ENCODE measurements around the gene SEMA5B. TPM values are rescaled to one million over a fixed set of nuclear protein-coding genes. Genes with fewer than 3 reads are reported as not detected.

Gene SEMA5B
- total RNA-seq, 2 experiments from 2014 or later, result 0.22 TPM; not detected in 1

GRCh38 chr3:122928396-122929187 lies 99.0 kb downstream of the SEMA5B start:
- Histone ChIP-seq H3K36me3 (ENCODE audit: insufficient read depth, low read length) (no peaks in the 10 kb centered on the region), H3K27me3 (ENCODE audit: control insufficient read depth in 1 of 2, insufficient read depth in 2 of 2, low read length in 2 of 2) (peaks cover 0 to 1% of the 10 kb centered on the region in 2 experiments), H3K4me3 (ENCODE audit: low read length) (no peak overlapping the region), H3K9me3 (ENCODE audit: control insufficient read depth in 1 of 2, insufficient read depth in 1 of 2, low read length in 2 of 2) (no peaks in the 10 kb centered on the region), H3K4me1 (ENCODE audit: insufficient read depth, low read length) (no peaks in the 10 kb centered on the region), H3K27ac (ENCODE audit: low read depth in 1 of 2, low read length in 2 of 2) (no peak overlapping the region)
- TF ChIP-seq, protein P1, sequence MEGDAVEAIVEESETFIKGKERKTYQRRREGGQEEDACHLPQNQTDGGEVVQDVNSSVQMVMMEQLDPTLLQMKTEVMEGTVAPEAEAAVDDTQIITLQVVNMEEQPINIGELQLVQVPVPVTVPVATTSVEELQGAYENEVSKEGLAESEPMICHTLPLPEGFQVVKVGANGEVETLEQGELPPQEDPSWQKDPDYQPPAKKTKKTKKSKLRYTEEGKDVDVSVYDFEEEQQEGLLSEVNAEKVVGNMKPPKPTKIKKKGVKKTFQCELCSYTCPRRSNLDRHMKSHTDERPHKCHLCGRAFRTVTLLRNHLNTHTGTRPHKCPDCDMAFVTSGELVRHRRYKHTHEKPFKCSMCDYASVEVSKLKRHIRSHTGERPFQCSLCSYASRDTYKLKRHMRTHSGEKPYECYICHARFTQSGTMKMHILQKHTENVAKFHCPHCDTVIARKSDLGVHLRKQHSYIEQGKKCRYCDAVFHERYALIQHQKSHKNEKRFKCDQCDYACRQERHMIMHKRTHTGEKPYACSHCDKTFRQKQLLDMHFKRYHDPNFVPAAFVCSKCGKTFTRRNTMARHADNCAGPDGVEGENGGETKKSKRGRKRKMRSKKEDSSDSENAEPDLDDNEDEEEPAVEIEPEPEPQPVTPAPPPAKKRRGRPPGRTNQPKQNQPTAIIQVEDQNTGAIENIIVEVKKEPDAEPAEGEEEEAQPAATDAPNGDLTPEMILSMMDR (IDR thresholded peaks at IDR 0.05), result no peak
- H3K36me3 Mint-ChIP-seq (ENCODE audit: low read depth), result no peaks in the 10 kb centered on the region
- ChIA-PET POLR2A (no interaction called here), CTCF (no interaction called here)
- no peak for ATAC-seq (ENCODE audit: poor library complexity)
- DNase-seq, result no peak
- peaks cover 7% of the 10 kb centered on the region for H3K27me3 Mint-ChIP-seq
- no peak overlapping the region for H3K4me3 Mint-ChIP-seq
- intact Hi-C loops (cut with DNase I, micrococcal nuclease), result no loop called here
- H3K4me1 Mint-ChIP-seq (ENCODE audit: low read depth), result no peaks in the 10 kb centered on the region
- no peak overlapping the region for H3K27ac Mint-ChIP-seq
- H3K9me3 Mint-ChIP-seq, result no peaks in the 10 kb centered on the region

GRCh38 chr3:122927726-122928125 lies 99.8 kb downstream of the SEMA5B start:
- DNase-seq, result no peak

GRCh38 chr3:122926811-122927210 lies 100.8 kb downstream of the SEMA5B start:
- no peaks in the 10 kb centered on the region for H3K9me3 Mint-ChIP-seq
- intact Hi-C loops (cut with DNase I, micrococcal nuclease), result no loop called here
- DNase-seq (no peak), ATAC-seq (ENCODE audit: poor library complexity) (no peak)
- Histone ChIP-seq H3K27ac (ENCODE audit: low read depth in 1 of 2, low read length in 2 of 2) (no peak overlapping the region), H3K4me3 (ENCODE audit: low read length) (no peak overlapping the region), H3K9me3 (ENCODE audit: control insufficient read depth in 1 of 2, insufficient read depth in 1 of 2, low read length in 2 of 2) (no peaks in the 10 kb centered on the region), H3K4me1 (ENCODE audit: insufficient read depth, low read length) (peaks cover 6% of the 10 kb centered on the region), H3K36me3 (ENCODE audit: insufficient read depth, low read length) (no peaks in the 10 kb centered on the region), H3K27me3 (ENCODE audit: control insufficient read depth in 1 of 2, insufficient read depth in 2 of 2, low read length in 2 of 2) (peaks cover 11 to 13% of the 10 kb centered on the region in 2 experiments)
- POLR2A ChIA-PET, result no interaction called here
- H3K36me3 Mint-ChIP-seq (ENCODE audit: low read depth), result no peaks in the 10 kb centered on the region
- CTCF ChIA-PET, result no interaction called here
- no peak overlapping the region for H3K4me3 Mint-ChIP-seq
- no peaks in the 10 kb centered on the region for H3K4me1 Mint-ChIP-seq (ENCODE audit: low read depth)
- peaks cover 7% of the 10 kb centered on the region for H3K27me3 Mint-ChIP-seq
- TF ChIP-seq, protein P1 (IDR thresholded peaks at IDR 0.05), result no peak
- no peak overlapping the region for H3K27ac Mint-ChIP-seq

More at GRCh38 chr3:122927726-122928125, 99.8 kb downstream of the SEMA5B start:
- H3K4me3 ChIP-seq (ENCODE audit: low read length), result no peak overlapping the region
- H3K27me3 Mint-ChIP-seq, result peaks cover 7% of the 10 kb centered on the region
- intact Hi-C loops (cut with DNase I, micrococcal nuclease), result no loop called here
- H3K9me3 ChIP-seq (ENCODE audit: control insufficient read depth in 1 of 2, insufficient read depth in 1 of 2, low read length in 2 of 2), result no peaks in the 10 kb centered on the region
- ATAC-seq (ENCODE audit: poor library complexity), result no peak
- H3K36me3 Mint-ChIP-seq (ENCODE audit: low read depth), result no peaks in the 10 kb centered on the region
- H3K27ac Mint-ChIP-seq, result no peak overlapping the region
- POLR2A ChIA-PET, result no interaction called here
- no peaks in the 10 kb centered on the region for H3K4me1 ChIP-seq (ENCODE audit: insufficient read depth, low read length)
- no peak overlapping the region for H3K27ac ChIP-seq (ENCODE audit: low read depth in 1 of 2, low read length in 2 of 2)
- CTCF ChIA-PET, result no interaction called here
- no peaks in the 10 kb centered on the region for H3K9me3 Mint-ChIP-seq
- no peaks in the 10 kb centered on the region for H3K4me1 Mint-ChIP-seq (ENCODE audit: low read depth)
- H3K36me3 ChIP-seq (ENCODE audit: insufficient read depth, low read length), result no peaks in the 10 kb centered on the region
- TF ChIP-seq, protein P1 (IDR thresholded peaks at IDR 0.05), result no peak
- H3K4me3 Mint-ChIP-seq, result no peak overlapping the region
- peaks cover 7 to 8% of the 10 kb centered on the region in 2 experiments for H3K27me3 ChIP-seq (ENCODE audit: control insufficient read depth in 1 of 2, insufficient read depth in 2 of 2, low read length in 2 of 2)
